Measurements from ENCODE around the gene KRT81. TPM values are rescaled to one million over a fixed set of nuclear protein-coding genes. Genes with fewer than 3 reads are reported as not detected.

The KRT81 gene
- total RNA-seq, 2 experiments from 2014 or later, result not detected

GRCh38 chr12:52271158-52271557, 20.2 kb downstream of the KRT81 start:
- Mint-ChIP-seq H3K27ac (no peak overlapping the region), H3K4me3 (no peak overlapping the region), H3K36me3 (ENCODE audit: low read depth) (no peaks in the 10 kb centered on the region), H3K9me3 (no peaks in the 10 kb centered on the region), H3K4me1 (no peaks in the 10 kb centered on the region), H3K27me3 (peaks cover 48% of the 10 kb centered on the region)
- DNase-seq, result no peak
- CTCF ChIA-PET, result interaction anchor here (0.7 to 1.1 kb wide), 2 partner anchors 12 to 116 kb away, joined by 3 to 5 read pairs; no protein-coding TSS in a partner anchor
- POLR2A ChIA-PET, result no interaction called here

- Mint-ChIP-seq H3K4me1 (no peaks in the 10 kb centered on the region), H3K9me3 (no peaks in the 10 kb centered on the region), H3K4me3 (no peak overlapping the region), H3K36me3 (ENCODE audit: low read depth) (no peaks in the 10 kb centered on the region), H3K27me3 (peaks cover 45% of the 10 kb centered on the region), H3K27ac (no peak overlapping the region)
- ChIA-PET CTCF (interaction anchor here (0.6 to 1.5 kb wide), 5 partner anchors 7 to 115 kb away, joined by 3 to 9 read pairs (median 5); no protein-coding TSS in a partner anchor), POLR2A (no interaction called here)
- no peak for DNase-seq
Observed at GRCh38 chr12:52270541-52271070, 20.7 kb downstream of the KRT81 start.

GRCh38 chr12:52268212-52268611, 23.1 kb downstream of the KRT81 start:
- H3K27me3 Mint-ChIP-seq, result peaks cover 27% of the 10 kb centered on the region
- POLR2A ChIA-PET, result no interaction called here
- H3K4me1 Mint-ChIP-seq, result no peaks in the 10 kb centered on the region
- H3K9me3 Mint-ChIP-seq, result no peaks in the 10 kb centered on the region
- CTCF ChIA-PET, result interaction anchor here (0.8 to 1.1 kb wide), 3 partner anchors 16 to 110 kb away, joined by 3 to 5 read pairs (median 4); no protein-coding TSS in a partner anchor
- no peak for DNase-seq
- H3K36me3 Mint-ChIP-seq (ENCODE audit: low read depth), result no peaks in the 10 kb centered on the region
- H3K4me3 Mint-ChIP-seq, result no peak overlapping the region
- H3K27ac Mint-ChIP-seq, result no peak overlapping the region

- Mint-ChIP-seq H3K27me3 (peaks cover 26% of the 10 kb centered on the region), H3K9me3 (no peaks in the 10 kb centered on the region), H3K4me1 (no peaks in the 10 kb centered on the region), H3K4me3 (no peak overlapping the region), H3K27ac (no peak overlapping the region), H3K36me3 (ENCODE audit: low read depth) (no peaks in the 10 kb centered on the region)
- ChIA-PET CTCF (interaction anchor here (0.6 to 0.8 kb wide), 2 partner anchors 10 to 47 kb away, joined by 3 read pairs; no protein-coding TSS in a partner anchor), POLR2A (no interaction called here)
- DNase-seq, result no peak
Observed at GRCh38 chr12:52267699-52268098, 23.6 kb downstream of the KRT81 start.

- no peak overlapping the region for H3K27ac Mint-ChIP-seq
Observed at GRCh38 chr12:52267266-52267665, 24.1 kb downstream of the KRT81 start.

GRCh38 chr12:52266514-52266913, 24.8 kb downstream of the KRT81 start:
- H3K4me1 Mint-ChIP-seq, result no peaks in the 10 kb centered on the region
- H3K27me3 Mint-ChIP-seq, result peaks cover 29% of the 10 kb centered on the region
- POLR2A ChIA-PET, result no interaction called here
- H3K36me3 Mint-ChIP-seq (ENCODE audit: low read depth), result peaks cover 2% of the 10 kb centered on the region
- CTCF ChIA-PET, result interaction anchor here (0.6 to 2.2 kb wide), 3 partner anchors 11 to 45 kb away, joined by 3 to 8 read pairs (median 4); no protein-coding TSS in a partner anchor
- no peak overlapping the region for H3K27ac Mint-ChIP-seq
- H3K4me3 Mint-ChIP-seq, result no peak overlapping the region
- no peak for DNase-seq
- H3K9me3 Mint-ChIP-seq, result peaks cover 2% of the 10 kb centered on the region

More at GRCh38 chr12:52267266-52267665, 24.1 kb downstream of the KRT81 start:
- no peak for DNase-seq
- H3K4me3 Mint-ChIP-seq, result no peak overlapping the region
- POLR2A ChIA-PET, result no interaction called here
- H3K4me1 Mint-ChIP-seq, result no peaks in the 10 kb centered on the region
- peaks cover 2% of the 10 kb centered on the region for H3K9me3 Mint-ChIP-seq
- CTCF ChIA-PET, result interaction anchor here (0.6 to 1.4 kb wide), 2 partner anchors 11 to 45 kb away, joined by 3 to 4 read pairs; no protein-coding TSS in a partner anchor
- H3K36me3 Mint-ChIP-seq (ENCODE audit: low read depth), result no peaks in the 10 kb centered on the region
- H3K27me3 Mint-ChIP-seq, result peaks cover 27% of the 10 kb centered on the region

GRCh38 chr12:52264435-52264825, 26.9 kb downstream of the KRT81 start:
- ChIA-PET POLR2A (interaction anchor here (0.6 kb wide), 1 partner anchor 21 kb away, joined by 3 read pairs; no protein-coding TSS in a partner anchor), CTCF (interaction anchor here (1.4 to 2.2 kb wide), 2 partner anchors 13 to 15 kb away, joined by 6 to 8 read pairs; no protein-coding TSS in a partner anchor)
- no peak for DNase-seq
- H3K27me3 Mint-ChIP-seq, result peaks cover 36% of the 10 kb centered on the region
- H3K4me1 Mint-ChIP-seq, result peaks cover 14% of the 10 kb centered on the region
- no peak overlapping the region for H3K27ac Mint-ChIP-seq
- peaks cover 2% of the 10 kb centered on the region for H3K9me3 Mint-ChIP-seq
- no peak overlapping the region for H3K4me3 Mint-ChIP-seq
- peaks cover 5% of the 10 kb centered on the region for H3K36me3 Mint-ChIP-seq (ENCODE audit: low read depth)

- no peak for DNase-seq
- POLR2A ChIA-PET, result no interaction called here
- Mint-ChIP-seq H3K9me3 (peaks cover 2% of the 10 kb centered on the region), H3K27ac (no peak overlapping the region), H3K4me1 (peaks cover 15% of the 10 kb centered on the region), H3K27me3 (peaks cover 40% of the 10 kb centered on the region), H3K36me3 (ENCODE audit: low read depth) (peaks cover 5% of the 10 kb centered on the region), H3K4me3 (no peak overlapping the region)
- CTCF ChIA-PET, result interaction anchor here (1.1 to 1.4 kb wide), 3 partner anchors 14 to 42 kb away, joined by 4 to 6 read pairs (median 4); no protein-coding TSS in a partner anchor
Observed at GRCh38 chr12:52263761-52264434, 27.4 kb downstream of the KRT81 start.

GRCh38 chr12:52262286-52262685, 29.0 kb downstream of the KRT81 start:
- H3K4me1 Mint-ChIP-seq, result peaks cover 15% of the 10 kb centered on the region
- peaks cover 43% of the 10 kb centered on the region for H3K27me3 Mint-ChIP-seq
- ChIA-PET CTCF (no interaction called here), POLR2A (no interaction called here)
- no peak overlapping the region for H3K27ac Mint-ChIP-seq
- peaks cover 5% of the 10 kb centered on the region for H3K36me3 Mint-ChIP-seq (ENCODE audit: low read depth)
- no peak overlapping the region for H3K4me3 Mint-ChIP-seq
- peaks cover 2% of the 10 kb centered on the region for H3K9me3 Mint-ChIP-seq
- no peak for DNase-seq

GRCh38 chr12:52261208-52261484, 30.2 kb downstream of the KRT81 start:
- no peak for DNase-seq
- Mint-ChIP-seq H3K36me3 (ENCODE audit: low read depth) (peaks cover 5% of the 10 kb centered on the region), H3K27me3 (peaks cover 55% of the 10 kb centered on the region), H3K9me3 (peaks cover 2% of the 10 kb centered on the region), H3K4me1 (peaks cover 15% of the 10 kb centered on the region), H3K4me3 (no peak overlapping the region), H3K27ac (no peak overlapping the region)
- POLR2A ChIA-PET, result no interaction called here
- CTCF ChIA-PET, result no interaction called here

- POLR2A ChIA-PET, result interaction anchor here (0.6 to 1.1 kb wide), 2 partner anchors 14 to 105 kb away, joined by 3 read pairs; no protein-coding TSS in a partner anchor
- Mint-ChIP-seq H3K27ac (no peak overlapping the region), H3K9me3 (peaks cover 2% of the 10 kb centered on the region), H3K27me3 (peaks cover 60% of the 10 kb centered on the region), H3K36me3 (ENCODE audit: low read depth) (peaks cover 5% of the 10 kb centered on the region), H3K4me1 (peaks cover 15% of the 10 kb centered on the region), H3K4me3 (no peak overlapping the region)
- CTCF ChIA-PET, result interaction anchor here (1.0 to 1.1 kb wide), 2 partner anchors 19 to 139 kb away, joined by 3 to 4 read pairs; no protein-coding TSS in a partner anchor
- DNase-seq, result no peak
Observed at GRCh38 chr12:52260361-52261207, 30.8 kb downstream of the KRT81 start.

GRCh38 chr12:52259657-52260243, 31.6 kb downstream of the KRT81 start:
- H3K4me1 Mint-ChIP-seq, result peaks cover 15% of the 10 kb centered on the region
- peaks cover 68% of the 10 kb centered on the region for H3K27me3 Mint-ChIP-seq
- DNase-seq, result no peak
- H3K36me3 Mint-ChIP-seq (ENCODE audit: low read depth), result peaks cover 5% of the 10 kb centered on the region
- no peak overlapping the region for H3K27ac Mint-ChIP-seq
- H3K4me3 Mint-ChIP-seq, result no peak overlapping the region
- ChIA-PET POLR2A (interaction anchor here (0.6 to 1.6 kb wide), 3 partner anchors 13 to 104 kb away, joined by 3 to 7 read pairs (median 3); no protein-coding TSS in a partner anchor), CTCF (interaction anchor here (1.0 to 1.6 kb wide), 3 partner anchors 20 to 138 kb away, joined by 3 to 4 read pairs (median 4); no protein-coding TSS in a partner anchor)
- H3K9me3 Mint-ChIP-seq, result peaks cover 2% of the 10 kb centered on the region
